Stimulated activated CD8-positive, alpha-beta memory T cell treated with anti-CD3 and anti-CD28 coated beads, Interleukin-15, amount 100 ng/mL, for 24 hours (primary cell): Measurements from ENCODE around the gene PARP16.

Experiments used
- DNase-seq: peaks from one replicate; pipeline ENCODE4 v3.0.0-alpha.2; 2020; ENCODE audit warnings: low read depth

PARP16 gene, protein sequence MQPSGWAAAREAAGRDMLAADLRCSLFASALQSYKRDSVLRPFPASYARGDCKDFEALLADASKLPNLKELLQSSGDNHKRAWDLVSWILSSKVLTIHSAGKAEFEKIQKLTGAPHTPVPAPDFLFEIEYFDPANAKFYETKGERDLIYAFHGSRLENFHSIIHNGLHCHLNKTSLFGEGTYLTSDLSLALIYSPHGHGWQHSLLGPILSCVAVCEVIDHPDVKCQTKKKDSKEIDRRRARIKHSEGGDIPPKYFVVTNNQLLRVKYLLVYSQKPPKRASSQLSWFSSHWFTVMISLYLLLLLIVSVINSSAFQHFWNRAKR

DNA sequence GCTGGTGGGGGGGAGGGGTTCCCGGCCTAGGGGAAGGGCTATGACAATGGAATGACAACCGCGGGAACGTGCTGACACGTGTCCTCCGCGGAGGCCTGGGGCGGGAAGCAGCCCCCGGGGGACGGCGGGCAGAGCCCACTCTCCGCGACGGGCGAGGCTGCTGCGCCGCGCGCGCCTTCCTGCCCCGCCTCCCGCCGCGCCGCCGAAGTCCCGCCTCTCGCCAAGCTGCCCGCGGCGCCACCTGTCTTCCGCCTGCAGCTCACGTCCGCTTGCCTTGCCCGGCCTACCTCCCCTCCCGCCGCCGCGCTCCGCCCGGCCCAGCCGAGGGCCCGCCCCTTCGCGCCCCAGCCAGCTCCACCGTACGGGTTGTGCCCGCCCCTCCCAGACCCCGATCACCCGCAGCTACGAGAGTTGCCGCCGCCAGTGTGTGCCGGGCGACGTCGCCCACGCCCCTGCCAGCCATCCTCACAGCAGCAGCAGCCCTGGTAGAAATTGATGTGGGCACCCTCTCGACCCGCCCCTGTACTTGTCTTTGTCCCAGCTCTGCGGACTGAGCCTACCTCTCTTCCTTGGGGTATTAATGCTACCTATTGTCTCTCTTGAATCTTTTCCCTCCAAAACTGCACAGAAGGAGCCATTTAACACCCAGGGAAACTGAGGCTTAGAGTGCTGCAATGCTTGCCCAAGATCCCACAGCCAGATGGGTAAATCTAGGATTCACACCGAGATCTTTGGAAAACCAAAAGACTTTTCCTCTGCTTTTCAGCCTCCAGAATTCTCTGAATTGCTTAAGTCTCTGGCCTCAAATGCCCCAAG is at the start of gene PARP16:
PARP16 (minus strand) TSS at position 180 of the 816 bp plus-strand sequence. CDS start 457 bp downstream, outside the sequence.
- DNase-seq, result peak; percentile 79

DNA sequence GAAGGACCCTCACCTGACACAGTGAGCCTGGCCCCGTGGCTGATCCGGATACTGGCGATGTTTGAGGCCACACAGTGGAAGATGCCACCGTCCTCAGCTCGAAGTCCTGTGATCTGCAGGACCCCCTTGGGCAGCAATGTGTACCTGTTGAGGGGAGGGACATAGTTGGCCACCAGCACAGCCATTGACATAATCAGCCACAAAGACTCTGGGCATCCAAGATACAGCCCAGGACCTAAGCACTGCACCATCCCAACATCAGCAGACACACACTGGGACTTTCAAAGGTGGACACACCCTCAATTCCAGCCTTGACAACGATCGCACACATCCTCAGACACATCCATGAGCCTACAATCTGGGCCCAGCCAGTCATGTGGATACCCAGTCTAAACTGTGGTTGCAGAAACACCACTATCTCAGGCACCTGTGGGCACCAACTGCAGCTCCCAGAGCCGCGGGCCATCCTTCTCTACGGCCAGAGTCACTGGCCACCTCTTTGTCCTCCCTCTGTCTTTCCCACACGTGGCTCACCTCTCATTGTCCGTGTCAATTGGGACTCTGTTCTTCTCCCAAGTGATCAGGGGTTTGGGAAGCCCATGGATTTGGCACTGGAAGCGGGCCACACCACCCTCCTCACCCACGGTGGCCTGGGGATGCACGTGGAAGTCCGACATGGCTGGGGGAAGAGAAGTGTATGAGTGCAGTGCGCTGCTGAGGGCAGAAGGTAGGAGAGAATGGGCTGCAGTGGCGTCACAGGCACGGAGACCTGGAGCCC is 48.8 kb upstream of the PARP16 start:
- DNase-seq, result no peak

DNA sequence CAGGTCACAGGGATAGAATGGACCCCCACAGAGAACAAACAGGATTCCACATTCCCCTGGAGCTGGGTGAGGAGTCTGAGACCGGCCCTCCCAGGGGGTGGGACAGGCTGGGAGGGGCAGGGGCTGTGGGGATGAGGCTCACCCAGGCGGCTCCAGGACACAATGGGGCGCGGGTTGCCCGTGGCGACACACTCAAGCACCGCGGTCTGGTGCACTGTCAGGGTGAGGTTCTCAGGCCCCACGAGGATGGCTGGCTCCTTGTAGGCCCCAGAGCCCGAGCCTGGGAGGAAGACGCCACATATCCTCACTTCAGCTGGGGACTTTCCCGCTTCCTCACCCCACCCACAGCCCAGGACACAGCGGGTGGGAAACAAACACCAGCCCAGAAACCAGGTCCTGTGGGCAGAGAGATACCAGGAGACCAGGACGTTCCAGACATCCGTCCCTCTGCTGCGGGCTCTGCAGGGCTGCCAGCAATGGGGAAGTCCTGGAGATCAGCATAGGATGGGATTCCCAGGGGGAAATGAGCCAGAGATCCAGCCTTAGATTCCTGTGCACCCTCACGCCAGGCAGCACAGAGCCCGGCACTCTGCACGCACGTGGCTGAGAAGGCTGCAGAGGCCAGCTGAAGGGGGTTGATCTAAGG is 48.0 kb upstream of the PARP16 start:
- DNase-seq, result no peak

DNA sequence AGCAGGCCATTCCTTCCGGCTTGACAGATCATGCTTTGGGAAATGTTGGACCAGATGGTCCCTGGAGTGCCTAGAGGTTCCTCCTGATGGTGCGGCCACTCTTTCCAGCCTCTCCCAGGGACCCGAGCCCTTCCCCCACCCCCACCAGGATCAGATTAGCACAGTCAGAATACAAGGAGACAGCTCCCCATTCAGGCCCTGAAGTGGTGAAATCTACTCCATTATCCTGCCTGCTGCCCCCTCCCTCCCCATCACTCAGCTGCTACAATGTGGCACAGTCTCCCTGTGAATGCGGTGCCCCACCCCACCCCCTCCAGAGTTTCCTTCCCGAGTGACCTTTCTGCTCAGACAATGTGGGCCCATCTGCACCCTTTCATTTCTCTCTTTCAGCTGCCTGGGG is 47.2 kb upstream of the PARP16 start:
- no peak for DNase-seq

DNA sequence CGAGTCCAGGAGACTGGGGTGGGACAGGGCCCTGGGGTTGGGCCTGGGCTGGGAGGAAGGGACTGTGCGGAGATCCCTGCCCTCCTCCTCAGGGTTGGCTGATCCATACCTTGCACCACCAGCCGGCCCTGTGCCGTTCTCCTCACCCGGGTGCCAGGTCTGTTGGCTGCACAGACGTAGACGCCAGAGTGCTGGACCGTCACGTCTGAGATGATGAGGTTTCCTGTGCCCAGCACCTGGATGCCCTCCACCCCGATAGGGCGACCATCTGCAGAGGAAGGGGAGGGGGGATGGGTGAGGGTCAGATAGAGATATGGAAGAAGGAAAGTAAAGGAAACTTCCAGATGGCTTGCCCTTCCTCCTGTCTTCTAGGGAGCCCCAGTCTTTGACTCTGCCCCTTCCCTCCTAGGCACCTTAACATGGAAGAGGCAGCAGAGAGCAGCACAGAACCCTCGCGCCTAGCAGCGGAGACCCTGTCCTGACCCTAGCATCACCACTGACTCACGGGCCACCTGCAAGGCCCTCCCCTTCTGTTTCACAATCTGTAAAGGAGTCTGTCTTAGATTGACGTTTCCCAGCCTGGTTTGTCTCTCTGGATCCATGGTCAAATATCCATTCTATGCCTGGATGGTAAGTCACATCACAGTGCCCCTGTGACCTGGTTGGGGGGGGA is 46.6 kb upstream of the PARP16 start:
- no peak for DNase-seq

DNA sequence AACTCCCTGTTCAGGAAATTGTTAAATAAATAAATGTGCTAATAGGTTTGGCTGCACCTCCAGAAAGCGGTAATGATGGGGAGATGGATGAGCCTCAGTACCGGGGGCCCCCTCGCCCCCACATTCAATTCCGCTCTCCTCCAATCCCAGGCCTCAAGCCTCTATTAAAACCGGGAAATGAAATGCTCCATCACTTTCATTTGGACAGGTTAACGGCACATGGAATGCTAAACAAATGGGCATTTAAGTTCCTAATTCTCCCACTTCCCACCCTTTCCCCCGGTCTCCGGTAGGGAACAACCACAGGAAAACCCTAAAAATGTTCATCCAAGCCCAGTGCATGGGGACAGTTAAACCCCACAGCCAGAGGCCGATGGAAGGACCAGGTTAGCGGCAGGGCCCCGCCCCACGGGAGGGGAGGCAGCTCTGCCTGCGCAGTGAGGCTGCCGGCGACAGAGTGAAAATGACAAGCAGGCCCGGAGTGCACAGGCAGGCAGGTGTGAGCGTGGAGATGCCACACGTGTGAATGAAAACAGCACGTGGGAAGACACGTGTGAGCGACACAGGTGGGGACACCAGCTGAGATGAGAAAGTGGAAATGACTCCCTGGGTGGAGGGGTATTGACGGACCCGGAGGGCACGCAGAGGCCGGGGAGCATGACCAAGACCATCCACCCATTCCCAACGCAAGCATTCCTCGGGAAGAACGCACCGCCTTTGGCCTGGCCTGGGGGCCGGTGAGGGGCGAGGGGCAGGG is 45.9 kb upstream of the PARP16 start:
- DNase-seq, result no peak

DNA sequence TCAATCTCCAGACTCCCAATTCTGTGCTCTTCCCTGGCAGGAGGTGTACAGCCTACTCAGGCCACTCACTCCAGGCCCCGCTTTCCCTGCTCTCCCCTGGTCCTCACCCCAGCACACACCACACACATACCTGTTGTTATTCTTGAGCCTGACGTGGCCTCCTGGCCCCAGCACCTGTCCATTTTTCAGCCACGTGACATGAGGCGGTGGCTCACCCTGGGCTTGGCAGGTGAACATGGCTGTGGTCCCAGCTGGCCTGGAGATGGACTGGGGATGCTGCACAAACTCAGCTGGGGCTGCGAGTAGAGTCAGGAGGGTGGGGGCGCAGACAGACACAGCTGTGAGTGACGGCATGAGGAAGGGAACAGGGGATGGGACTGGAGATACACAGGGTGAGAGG is 45.1 kb upstream of the PARP16 start:
- DNase-seq, result no peak

DNA sequence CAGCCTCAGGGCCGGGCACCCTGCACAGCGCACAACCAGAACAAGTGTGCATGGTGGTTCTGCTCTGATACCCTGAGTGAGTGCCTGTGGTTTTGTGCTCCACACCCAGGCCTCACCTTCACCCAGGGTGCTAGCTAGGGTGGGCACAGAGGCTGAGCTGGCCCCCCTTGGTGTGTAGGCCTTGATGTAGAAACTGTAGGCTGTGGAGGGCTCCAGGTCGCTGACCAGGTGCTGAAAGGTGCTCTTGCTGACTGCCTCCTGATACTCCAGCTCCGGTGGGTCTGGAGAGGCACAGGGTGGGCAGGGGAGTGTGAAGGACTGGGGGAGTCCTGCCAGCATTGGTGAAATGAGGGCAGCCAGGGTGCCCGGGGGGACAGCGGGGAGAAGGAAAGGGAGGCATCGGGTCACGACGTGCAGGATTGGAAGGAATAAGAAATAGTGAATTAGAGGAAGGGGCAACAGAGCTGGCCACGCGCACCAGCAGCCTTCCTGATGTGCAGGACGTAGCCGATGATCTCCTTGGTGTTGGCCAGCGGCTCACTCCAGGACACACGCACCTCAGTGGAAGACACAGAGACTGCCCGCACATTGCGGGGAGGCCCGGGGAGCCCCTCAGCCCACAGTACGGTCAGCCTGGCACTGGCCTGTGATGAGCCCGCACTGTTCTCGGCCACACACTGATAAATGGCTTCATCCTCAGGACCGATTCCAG is 44.4 kb upstream of the PARP16 start:
- no peak for DNase-seq

DNA sequence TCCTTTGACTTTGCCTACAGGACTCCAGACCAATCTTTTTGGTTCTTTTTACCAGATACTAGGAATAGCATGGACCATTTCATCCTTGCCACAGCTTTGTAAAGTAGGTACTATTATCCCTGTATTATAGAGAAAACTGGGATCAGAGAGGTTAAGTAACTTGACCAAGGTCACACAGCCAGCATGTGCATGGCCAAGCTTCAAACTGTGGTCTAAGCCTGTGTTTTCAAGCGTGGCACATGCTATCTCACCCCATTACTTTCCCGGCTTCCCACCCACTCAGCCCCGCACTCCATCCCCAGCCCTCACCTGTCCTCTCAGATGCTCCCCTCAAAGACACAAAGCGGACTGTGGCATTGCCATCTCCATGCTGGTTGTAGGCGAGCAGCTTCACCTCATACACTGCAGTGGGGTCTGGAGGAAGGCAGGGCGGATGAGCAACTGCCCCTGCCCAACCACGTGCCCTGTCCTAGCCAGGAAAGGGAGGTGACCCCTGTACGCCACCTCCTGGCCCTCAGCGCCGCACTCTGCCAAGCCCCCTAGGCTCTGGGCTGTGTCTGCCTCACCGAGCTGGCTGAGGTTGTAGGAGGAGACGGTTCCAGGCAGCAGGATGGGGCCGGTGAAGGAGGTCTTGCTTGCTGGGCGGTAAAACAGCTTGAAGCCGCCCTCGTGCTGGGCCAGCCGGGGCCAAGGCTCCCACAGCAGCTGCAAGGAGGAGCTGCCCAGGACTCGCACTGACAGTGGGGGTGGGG is 43.5 kb upstream of the PARP16 start:
- no peak for DNase-seq

DNA sequence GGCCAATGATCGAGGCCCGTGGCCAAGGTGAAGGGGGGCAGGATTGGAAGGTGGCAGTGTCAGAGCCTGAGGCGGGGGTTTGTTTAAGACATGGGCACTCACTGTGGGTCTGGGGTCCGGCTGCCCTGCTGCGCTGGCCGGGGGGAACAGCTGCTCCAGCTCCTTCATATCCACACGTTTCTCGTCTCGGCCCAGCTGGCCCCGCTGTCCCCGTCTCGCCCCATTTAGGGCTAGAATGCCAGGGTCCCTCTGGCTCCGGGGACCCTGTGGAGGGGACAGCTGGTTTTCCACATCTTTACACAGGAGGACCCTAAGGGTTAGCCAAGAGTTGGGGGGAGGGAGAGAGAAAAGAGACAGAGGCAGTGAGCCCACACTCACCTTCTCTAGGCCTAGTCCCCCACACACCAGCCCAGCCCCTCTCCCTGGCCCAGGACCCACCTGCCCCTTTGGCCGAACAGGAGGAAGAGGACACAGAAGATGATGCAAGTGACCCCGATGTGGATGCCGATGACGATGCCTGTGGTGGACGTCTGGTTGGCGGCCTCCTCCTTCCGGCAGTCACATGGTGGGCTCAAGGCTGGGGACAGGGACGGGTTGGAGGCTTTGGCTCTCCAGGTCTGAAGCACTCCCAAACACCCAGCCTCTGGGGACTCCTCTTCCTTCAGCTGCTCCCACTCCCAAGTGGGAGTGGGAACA is 42.8 kb upstream of the PARP16 start:
- DNase-seq, result no peak

DNA sequence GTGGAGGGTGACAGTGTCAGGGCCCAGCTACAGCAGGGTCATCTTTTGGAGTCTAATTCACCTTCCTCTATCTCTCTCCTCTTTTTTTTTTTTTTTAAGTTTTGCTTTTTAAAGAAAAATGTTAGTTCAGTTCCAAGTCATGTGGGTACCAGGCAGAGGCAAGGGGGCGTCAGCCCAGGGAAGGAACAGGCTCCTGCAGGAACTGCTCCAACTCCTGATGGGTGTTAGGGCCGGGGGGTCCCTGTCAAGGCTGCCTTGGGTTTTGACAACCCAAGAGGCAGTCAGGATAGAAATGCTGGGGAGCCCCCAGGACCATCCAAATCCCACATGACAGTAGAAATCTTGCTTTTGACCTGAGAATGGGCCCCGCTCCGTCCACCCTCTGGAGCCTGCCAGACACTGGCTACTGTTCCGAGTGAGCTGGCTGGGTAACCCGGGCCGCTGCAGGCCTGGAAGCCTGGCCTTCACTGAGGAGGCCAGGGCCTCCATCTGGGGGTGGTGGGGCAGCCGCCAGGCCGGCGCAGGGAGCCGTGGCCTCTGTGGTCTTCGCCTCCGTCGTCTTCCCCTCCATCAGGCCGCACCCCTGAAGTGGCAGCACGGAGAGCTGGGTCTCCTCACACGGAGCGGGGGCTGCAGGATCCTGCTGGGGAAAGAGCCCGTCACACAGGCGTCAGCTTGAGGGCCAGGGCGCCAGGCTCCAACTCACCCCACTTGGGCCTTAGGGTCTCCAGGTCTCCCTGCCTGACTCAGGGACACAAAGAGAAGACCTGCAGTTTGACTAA is 42.0 kb upstream of the PARP16 start:
- no peak for DNase-seq

DNA sequence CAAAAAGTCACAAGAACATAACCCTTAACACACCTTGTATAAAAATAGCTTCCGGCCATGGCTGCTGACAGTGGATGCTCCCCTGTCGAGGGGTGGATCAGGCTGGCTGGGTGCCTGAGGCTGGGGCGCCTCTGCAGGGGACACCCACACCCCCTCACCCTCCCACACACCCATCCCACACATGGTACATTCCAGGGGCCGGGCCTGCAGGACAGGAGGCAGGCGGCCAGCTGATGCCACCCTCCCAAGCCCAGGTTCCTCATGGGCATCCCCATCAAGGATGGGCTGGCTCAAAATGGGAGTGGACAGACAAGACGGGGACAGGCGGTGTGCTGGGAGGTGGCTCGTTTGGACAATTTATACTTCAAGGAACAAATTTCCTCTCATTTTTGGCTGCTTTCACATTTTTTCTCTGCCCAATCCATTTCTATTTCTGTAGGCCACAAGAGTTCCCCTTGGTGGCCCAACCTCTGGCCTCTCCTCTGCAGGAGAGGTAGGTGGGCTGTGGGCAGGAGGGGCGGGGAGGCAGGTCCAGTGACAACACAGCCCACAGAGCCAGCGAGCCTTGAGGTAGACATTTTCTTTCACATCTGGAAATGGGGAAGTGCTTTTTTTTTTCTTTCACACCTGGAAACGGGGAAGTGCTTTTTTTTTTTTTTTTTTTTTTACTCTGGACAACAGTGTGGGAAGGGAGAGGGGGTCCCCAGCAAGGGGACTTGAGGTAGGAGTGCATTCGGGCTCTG is 41.1 kb upstream of the PARP16 start:
- no peak for DNase-seq

DNA sequence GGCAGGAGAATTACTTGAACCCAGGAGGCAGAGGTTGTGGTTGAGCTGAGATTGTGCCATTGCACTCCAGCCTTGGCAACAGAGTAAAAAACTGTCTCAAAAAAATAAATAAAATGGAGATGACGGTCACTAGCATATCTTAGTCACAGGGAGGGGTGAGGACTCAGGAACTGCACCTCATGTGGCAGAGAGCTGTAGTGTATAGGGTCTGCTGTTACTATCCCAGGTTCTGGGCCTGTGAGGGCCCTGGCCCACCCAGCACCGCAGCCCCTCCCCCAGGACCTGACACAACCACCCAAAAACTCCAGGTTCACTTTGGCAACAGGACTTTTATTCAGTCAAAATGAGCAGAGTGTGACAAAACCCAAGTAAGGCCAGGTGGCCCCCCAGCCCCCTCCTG is 40.1 kb upstream of the PARP16 start:
- no peak for DNase-seq

DNA sequence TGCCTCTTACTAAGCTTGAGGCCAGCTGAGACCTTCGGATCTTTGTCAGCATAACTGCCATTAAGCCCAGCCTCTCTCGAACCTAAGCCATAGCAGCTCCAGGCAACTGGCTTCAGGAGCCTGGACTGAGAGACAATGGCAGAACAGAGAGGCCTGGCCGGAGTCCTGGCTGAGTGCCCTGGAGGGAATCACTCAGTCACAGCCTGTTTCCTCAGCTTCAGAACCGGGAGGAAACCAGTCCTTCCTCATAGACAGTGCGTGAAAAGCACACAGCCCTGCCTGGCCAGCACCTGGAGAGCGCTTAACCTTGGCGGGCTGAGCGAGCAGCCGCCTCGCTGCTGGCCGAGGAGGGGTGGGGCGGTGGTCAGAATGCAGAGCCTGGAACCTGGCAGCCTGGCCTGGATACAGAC is 39.4 kb upstream of the PARP16 start:
- DNase-seq, result no peak

DNA sequence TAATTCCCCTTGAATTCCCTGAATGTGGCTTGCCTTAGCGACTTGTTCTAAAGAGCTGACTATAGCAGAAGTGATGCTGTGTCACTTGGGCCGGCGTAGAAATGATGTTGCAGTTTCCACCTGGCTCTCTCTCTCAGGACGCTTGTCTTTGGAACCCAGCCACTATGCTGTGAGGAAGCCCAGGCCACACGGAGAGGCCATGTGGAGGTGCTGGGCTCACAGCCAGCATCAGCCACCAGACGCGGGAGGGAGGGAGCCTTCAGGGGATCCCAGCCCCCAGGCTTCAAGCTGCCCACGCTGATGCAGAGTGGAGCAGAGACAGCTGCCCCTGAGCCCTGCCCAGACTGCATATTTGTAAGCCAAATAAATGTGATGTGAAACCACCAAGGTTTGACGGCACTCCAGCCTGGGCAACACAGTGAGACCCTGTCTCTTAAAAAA is 36.4 kb upstream of the PARP16 start:
- no peak for DNase-seq

DNA sequence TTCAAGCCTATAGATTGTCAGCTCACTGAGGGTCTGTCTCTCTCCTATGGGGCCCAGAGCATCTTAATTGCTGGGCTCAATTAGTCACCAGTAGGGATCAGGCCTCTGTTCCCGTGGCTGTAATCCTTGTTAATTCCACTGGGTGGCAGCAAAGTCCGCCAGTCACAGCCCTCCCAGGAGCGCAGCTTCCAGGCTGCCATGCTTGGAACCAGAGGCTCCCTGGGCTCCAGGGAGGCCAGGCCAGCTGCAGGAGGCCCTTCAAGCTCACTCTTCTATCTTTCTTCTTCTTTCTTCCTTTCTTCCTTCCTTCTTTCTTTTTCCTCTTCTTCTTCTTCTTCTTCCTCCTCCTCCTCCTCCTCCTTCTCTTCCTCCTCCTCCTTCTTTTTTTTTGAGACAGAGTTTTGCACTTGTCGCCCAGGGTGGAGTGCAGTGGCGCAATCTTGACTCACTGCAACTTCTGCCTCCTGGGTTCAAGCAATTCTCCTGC is 32.2 kb upstream of the PARP16 start:
- DNase-seq, result no peak

DNA sequence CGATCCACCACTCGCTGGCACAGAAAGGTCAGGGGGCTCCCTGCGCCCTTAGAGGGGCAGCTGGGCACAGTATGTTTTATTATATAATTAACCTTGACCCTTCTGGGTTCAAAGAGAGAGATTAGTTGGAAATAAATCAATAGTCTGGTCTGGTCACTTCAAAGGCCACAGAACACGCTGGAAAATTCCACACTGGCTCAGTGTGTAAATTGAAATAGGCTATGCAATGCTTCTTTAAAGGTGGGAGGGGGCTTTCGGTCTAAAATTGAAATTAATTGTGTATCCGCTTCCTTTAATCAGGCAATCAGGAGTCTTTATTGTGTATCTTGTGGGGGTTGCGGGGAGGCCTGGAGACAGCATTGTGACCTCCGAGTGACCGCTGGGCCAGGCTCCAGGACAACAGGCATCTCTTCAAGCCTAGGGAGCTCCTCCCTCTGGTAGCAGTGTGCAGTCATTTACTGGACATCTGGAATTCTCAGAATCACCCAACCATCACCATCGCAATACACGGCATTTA is 25.8 kb upstream of the PARP16 start:
- no peak for DNase-seq
